SK-N-MC (cell line): ENCODE measurements around the gene GRIK3.

Experiments used
- EZH2 ChIP-seq: fragments of 200-600 bp; sonication (generic); IDR thresholded peaks from one replicate; pipeline ENCODE4 v1.6.1; 2017; ENCODE audit warnings: antibody characterized with exemption
- FOXP2 ChIP-seq: optimal IDR thresholded peaks from 2 replicates; pipeline ENCODE3; 2011; ENCODE audit warnings: mild to moderate bottlenecking, moderate library complexity; ENCODE audit not compliant: insufficient read depth; ENCODE audit errors: extremely low read length, control extremely low read depth
- POLR2AphosphoS5 ChIP-seq: IDR thresholded peaks from 2 replicates; pipeline ENCODE4 v1.6.1; 2012; ENCODE audit warnings: mild to moderate bottlenecking, low read depth, low read length, borderline replicate concordance

DNA sequence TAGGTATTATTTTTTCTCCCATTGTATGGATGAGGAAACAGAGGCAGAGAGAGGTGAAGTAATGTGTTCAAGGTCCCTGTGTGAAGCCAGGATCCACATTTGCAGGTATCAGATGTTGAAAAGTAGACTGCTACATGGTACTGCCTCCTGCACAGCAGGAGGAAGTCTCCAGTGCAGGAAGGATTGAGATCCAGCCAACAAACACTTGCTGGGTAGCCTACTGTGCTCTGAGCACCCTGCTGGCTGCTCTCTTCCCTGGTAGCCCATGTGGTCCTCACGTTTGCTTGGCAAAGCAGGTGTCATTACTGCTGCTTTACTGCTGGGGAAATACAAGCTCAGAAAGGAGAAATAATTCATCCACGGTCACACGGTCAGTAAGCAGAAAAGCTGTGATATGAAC lies 21.3 kb upstream of the GRIK3 start:
- TF ChIP-seq EZH2 (no peak), POLR2AphosphoS5 (no peak), FOXP2 (no peak)
